ENCODE data around the gene TNFRSF1A.

TNFRSF1A gene

DNA sequence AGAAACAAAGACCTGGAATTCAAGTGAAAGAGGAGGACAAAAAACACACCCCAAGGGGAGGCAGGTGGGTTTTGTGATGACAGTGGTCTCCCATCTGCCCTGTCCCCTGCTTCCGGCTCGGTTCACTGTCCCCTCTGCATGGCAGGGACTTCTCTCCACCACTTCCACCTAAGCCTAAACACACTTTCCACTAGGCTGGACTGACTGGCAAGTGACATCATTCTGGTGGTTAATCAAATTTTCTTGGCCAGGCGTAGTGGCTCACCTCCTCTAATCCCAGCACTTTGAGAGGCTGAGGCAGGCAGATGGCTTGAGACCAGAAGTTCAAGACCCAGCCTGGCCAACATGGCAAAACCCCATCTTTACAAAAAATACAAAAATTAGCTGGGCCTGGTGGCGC is 19.5 kb downstream of the TNFRSF1A start:
- no peak overlapping the region for H3K27ac ChIP-seq (replicated peaks)
- DNase-seq (ENCODE audit: low read depth in 1 of 2, low spot score in 1 of 2) = no peak
- TF ChIP-seq SPI1 (IDR thresholded peaks at IDR 0.05; ENCODE audit: borderline replicate concordance, low read depth) (no peak), GABPA (IDR thresholded peaks at IDR 0.05; ENCODE audit: low read depth) (no peak), POLR2AphosphoS5 (IDR thresholded peaks at IDR 0.05; ENCODE audit: low read depth) (no peak)
- TF ChIP-seq, protein P1, sequence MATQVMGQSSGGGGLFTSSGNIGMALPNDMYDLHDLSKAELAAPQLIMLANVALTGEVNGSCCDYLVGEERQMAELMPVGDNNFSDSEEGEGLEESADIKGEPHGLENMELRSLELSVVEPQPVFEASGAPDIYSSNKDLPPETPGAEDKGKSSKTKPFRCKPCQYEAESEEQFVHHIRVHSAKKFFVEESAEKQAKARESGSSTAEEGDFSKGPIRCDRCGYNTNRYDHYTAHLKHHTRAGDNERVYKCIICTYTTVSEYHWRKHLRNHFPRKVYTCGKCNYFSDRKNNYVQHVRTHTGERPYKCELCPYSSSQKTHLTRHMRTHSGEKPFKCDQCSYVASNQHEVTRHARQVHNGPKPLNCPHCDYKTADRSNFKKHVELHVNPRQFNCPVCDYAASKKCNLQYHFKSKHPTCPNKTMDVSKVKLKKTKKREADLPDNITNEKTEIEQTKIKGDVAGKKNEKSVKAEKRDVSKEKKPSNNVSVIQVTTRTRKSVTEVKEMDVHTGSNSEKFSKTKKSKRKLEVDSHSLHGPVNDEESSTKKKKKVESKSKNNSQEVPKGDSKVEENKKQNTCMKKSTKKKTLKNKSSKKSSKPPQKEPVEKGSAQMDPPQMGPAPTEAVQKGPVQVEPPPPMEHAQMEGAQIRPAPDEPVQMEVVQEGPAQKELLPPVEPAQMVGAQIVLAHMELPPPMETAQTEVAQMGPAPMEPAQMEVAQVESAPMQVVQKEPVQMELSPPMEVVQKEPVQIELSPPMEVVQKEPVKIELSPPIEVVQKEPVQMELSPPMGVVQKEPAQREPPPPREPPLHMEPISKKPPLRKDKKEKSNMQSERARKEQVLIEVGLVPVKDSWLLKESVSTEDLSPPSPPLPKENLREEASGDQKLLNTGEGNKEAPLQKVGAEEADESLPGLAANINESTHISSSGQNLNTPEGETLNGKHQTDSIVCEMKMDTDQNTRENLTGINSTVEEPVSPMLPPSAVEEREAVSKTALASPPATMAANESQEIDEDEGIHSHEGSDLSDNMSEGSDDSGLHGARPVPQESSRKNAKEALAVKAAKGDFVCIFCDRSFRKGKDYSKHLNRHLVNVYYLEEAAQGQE (IDR thresholded peaks at IDR 0.05; ENCODE audit: insufficient replicate concordance, low read depth) = no peak
- TF ChIP-seq, protein P2, sequence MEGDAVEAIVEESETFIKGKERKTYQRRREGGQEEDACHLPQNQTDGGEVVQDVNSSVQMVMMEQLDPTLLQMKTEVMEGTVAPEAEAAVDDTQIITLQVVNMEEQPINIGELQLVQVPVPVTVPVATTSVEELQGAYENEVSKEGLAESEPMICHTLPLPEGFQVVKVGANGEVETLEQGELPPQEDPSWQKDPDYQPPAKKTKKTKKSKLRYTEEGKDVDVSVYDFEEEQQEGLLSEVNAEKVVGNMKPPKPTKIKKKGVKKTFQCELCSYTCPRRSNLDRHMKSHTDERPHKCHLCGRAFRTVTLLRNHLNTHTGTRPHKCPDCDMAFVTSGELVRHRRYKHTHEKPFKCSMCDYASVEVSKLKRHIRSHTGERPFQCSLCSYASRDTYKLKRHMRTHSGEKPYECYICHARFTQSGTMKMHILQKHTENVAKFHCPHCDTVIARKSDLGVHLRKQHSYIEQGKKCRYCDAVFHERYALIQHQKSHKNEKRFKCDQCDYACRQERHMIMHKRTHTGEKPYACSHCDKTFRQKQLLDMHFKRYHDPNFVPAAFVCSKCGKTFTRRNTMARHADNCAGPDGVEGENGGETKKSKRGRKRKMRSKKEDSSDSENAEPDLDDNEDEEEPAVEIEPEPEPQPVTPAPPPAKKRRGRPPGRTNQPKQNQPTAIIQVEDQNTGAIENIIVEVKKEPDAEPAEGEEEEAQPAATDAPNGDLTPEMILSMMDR (IDR thresholded peaks at IDR 0.05; ENCODE audit: insufficient read depth, low read length) = no peak
- H3K27me3 ChIP-seq (ENCODE audit: insufficient read depth, poor library complexity, severe bottlenecking) = no peaks in the 10 kb centered on the region
- no peak overlapping the region for H3K4me3 ChIP-seq (replicated peaks; ENCODE audit: insufficient read depth, low read length)

DNA sequence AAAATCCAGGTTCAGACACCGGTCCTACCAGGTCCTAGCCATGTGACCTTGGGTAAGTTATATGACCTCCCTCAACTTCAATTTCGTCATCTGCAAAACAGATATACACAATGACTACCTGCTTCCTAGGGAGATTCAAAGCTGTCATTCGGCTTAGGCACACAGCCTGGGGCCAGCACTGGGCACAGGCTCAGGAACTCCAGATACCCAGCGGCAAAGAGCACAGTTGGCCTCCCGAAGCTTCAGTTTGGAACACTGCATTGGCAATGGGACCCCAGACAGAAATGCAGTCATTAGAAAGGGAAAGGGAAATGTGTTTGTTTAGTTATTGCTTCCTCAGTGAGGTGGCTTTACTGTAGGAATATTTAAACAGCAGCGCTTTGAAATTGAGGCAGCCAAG is 20.0 kb downstream of the TNFRSF1A start:
- Histone ChIP-seq H3K4me3 (replicated peaks; ENCODE audit: insufficient read depth, low read length) (no peak overlapping the region), H3K27ac (replicated peaks) (no peak overlapping the region), H3K27me3 (ENCODE audit: insufficient read depth, poor library complexity, severe bottlenecking) (no peaks in the 10 kb centered on the region)
- TF ChIP-seq GABPA (IDR thresholded peaks at IDR 0.05; ENCODE audit: low read depth) (no peak), POLR2AphosphoS5 (IDR thresholded peaks at IDR 0.05; ENCODE audit: low read depth) (no peak), SPI1 (IDR thresholded peaks at IDR 0.05; ENCODE audit: borderline replicate concordance, low read depth) (no peak)
- TF ChIP-seq, protein P1 (IDR thresholded peaks at IDR 0.05; ENCODE audit: insufficient replicate concordance, low read depth) = no peak
- TF ChIP-seq, protein P2 (IDR thresholded peaks at IDR 0.05; ENCODE audit: insufficient read depth, low read length) = no peak
- no peak for DNase-seq (ENCODE audit: low read depth in 1 of 2, low spot score in 1 of 2)

DNA sequence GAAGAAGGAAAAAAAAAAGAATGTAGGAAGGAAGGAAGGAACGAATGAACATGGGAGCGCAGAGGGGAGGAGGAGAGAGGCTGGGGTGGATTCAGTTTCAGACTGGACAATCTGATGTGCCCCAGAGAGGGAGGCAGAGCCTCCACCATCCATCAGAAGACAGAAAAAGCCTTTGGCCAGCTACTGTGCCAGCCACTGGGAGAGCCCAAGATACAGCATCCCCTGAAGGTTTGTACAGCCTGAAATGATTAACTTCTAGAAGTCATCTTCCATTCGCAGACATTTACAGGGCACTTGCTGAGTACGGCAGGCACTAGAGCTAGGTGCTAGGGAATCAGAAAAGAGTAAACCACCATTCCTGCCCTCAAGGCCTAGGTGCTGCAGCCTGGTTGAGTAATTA is 22.4 kb downstream of the TNFRSF1A start:
- Histone ChIP-seq H3K27me3 (ENCODE audit: insufficient read depth, poor library complexity, severe bottlenecking) (no peaks in the 10 kb centered on the region), H3K4me3 (replicated peaks; ENCODE audit: insufficient read depth, low read length) (no peak overlapping the region), H3K27ac (replicated peaks) (no peak overlapping the region)
- TF ChIP-seq POLR2AphosphoS5 (IDR thresholded peaks at IDR 0.05; ENCODE audit: low read depth) (no peak), GABPA (IDR thresholded peaks at IDR 0.05; ENCODE audit: low read depth) (no peak), SPI1 (IDR thresholded peaks at IDR 0.05; ENCODE audit: borderline replicate concordance, low read depth) (no peak)
- TF ChIP-seq, protein P1 (IDR thresholded peaks at IDR 0.05; ENCODE audit: insufficient replicate concordance, low read depth) = no peak
- TF ChIP-seq, protein P2 (IDR thresholded peaks at IDR 0.05; ENCODE audit: insufficient read depth, low read length) = no peak
- DNase-seq (ENCODE audit: low read depth in 1 of 2, low spot score in 1 of 2) = no peak

Measured in HL-60 (cell line).